ENCODE data around the gene ERF.

Gene ERF

GRCh38 chr19:42277821-42278451 lies 23.0 kb upstream of the ERF start:
- H3K4ac ChIP-seq (ENCODE audit: low read depth in 1 of 2, low read length in 2 of 2): peak overlapping the region in 1 of 2 experiments; percentile 21
- H2AK5ac ChIP-seq (ENCODE audit: low read length, severe bottlenecking): peak overlapping the region; percentile 89
- H2BK12ac ChIP-seq (ENCODE audit: low read length in 2 of 2): peak overlapping the region in 1 of 2 experiments; percentile 72
- no peak overlapping the region for H2AFZ ChIP-seq (ENCODE audit: low read depth, low read length)
- peak overlapping the region in 1 of 2 experiments; percentile 35 for H3K14ac ChIP-seq (ENCODE audit: low read length in 2 of 2)
- peak overlapping the region in 1 of 2 experiments; percentile 23 for H3K4me3 ChIP-seq (ENCODE audit: insufficient read depth in 1 of 2, low read depth in 1 of 2, low read length in 2 of 2)
- H2BK15ac ChIP-seq (ENCODE audit: low read depth, poor library complexity, severe bottlenecking): peak overlapping the region; percentile 56
- peak overlapping the region; percentile 27 for H4K91ac ChIP-seq (ENCODE audit: low read length)
- peak; percentile 30 for DNase-seq
- 65% methylated on average over 10 of the region's 10 CpGs for WGBS
- H3K27ac ChIP-seq (ENCODE audit: low read length, poor library complexity, severe bottlenecking): peak overlapping the region; percentile 90
- H3K27me3 ChIP-seq (ENCODE audit: control insufficient read depth in 1 of 2, insufficient read depth in 1 of 2, low read length in 2 of 2): no peaks in the 10 kb centered on the region
- no peaks in the 10 kb centered on the region for H3K9me3 ChIP-seq (ENCODE audit: control insufficient read depth, low read length)
- H3K23ac ChIP-seq (ENCODE audit: low read length in 2 of 2): peak overlapping the region in 1 of 2 experiments; percentile 16
- peak overlapping the region; percentile 79 for H3K9ac ChIP-seq (ENCODE audit: low read length)
- H2BK5ac ChIP-seq (ENCODE audit: low read depth, low read length, poor library complexity, severe bottlenecking): peak overlapping the region; percentile 67
- H4K8ac ChIP-seq (ENCODE audit: low read length): peak overlapping the region; percentile 38
- peak overlapping the region; percentile 29 for H3K4me2 ChIP-seq (ENCODE audit: low read length, poor library complexity, severe bottlenecking)
- H2BK120ac ChIP-seq (ENCODE audit: low read depth, low read length): no peak overlapping the region
- H3K18ac ChIP-seq (ENCODE audit: low read depth in 1 of 2, low read length in 2 of 2): peak overlapping the region in 1 of 2 experiments; percentile 49
- H3K36me3 ChIP-seq (ENCODE audit: control insufficient read depth in 1 of 2, insufficient read depth in 2 of 2, low read depth in 1 of 2, low read length in 2 of 2): peaks cover 45 to 46% of the 10 kb centered on the region in 2 experiments
- peaks cover 2% of the 10 kb centered on the region for H3K79me1 ChIP-seq (replicated peaks; ENCODE audit: low read length, poor library complexity, severe bottlenecking)
- peaks cover 74% of the 10 kb centered on the region for H3K4me1 ChIP-seq (ENCODE audit: control insufficient read depth, insufficient read depth, low read depth, low read length)

- Histone ChIP-seq H3K4me1 (ENCODE audit: control insufficient read depth, insufficient read depth, low read depth, low read length) (peaks cover 71% of the 10 kb centered on the region), H4K8ac (ENCODE audit: low read length) (no peak overlapping the region), H3K36me3 (ENCODE audit: control insufficient read depth in 1 of 2, insufficient read depth in 2 of 2, low read depth in 1 of 2, low read length in 2 of 2) (peaks cover 55 to 56% of the 10 kb centered on the region in 2 experiments), H3K18ac (ENCODE audit: low read depth in 1 of 2, low read length in 2 of 2) (no peak overlapping the region), H2BK120ac (ENCODE audit: low read depth, low read length) (no peak overlapping the region), H3K27ac (ENCODE audit: low read length, poor library complexity, severe bottlenecking) (peak overlapping the region; percentile 34), H3K23ac (ENCODE audit: low read length in 2 of 2) (no peak overlapping the region), H2BK12ac (ENCODE audit: low read length in 2 of 2) (no peak overlapping the region), H3K4me2 (ENCODE audit: low read length, poor library complexity, severe bottlenecking) (no peak overlapping the region), H3K14ac (ENCODE audit: low read length in 2 of 2) (no peak overlapping the region), H3K4me3 (ENCODE audit: insufficient read depth in 1 of 2, low read depth in 1 of 2, low read length in 2 of 2) (no peak overlapping the region), H3K27me3 (ENCODE audit: control insufficient read depth in 1 of 2, insufficient read depth in 1 of 2, low read length in 2 of 2) (no peaks in the 10 kb centered on the region), H4K91ac (ENCODE audit: low read length) (peak overlapping the region; percentile 4), H2AFZ (ENCODE audit: low read depth, low read length) (no peak overlapping the region), H3K79me1 (replicated peaks; ENCODE audit: low read length, poor library complexity, severe bottlenecking) (peaks cover 2% of the 10 kb centered on the region), H2BK5ac (ENCODE audit: low read depth, low read length, poor library complexity, severe bottlenecking) (no peak overlapping the region), H2AK5ac (ENCODE audit: low read length, severe bottlenecking) (no peak overlapping the region), H3K9me3 (ENCODE audit: control insufficient read depth, low read length) (no peaks in the 10 kb centered on the region), H2BK15ac (ENCODE audit: low read depth, poor library complexity, severe bottlenecking) (no peak overlapping the region), H3K9ac (ENCODE audit: low read length) (peak overlapping the region; percentile 42), H3K4ac (ENCODE audit: low read depth in 1 of 2, low read length in 2 of 2) (no peak overlapping the region)
- 92% methylated on average over 4 of the region's 4 CpGs for WGBS
- DNase-seq: no peak
These were observed 21.9 kb upstream of the ERF start for GRCh38 chr19:42276821-42277220.

- no peaks in the 10 kb centered on the region for H3K9me3 ChIP-seq (ENCODE audit: control insufficient read depth, low read length)
- no peak overlapping the region for H3K4me3 ChIP-seq (ENCODE audit: insufficient read depth in 1 of 2, low read depth in 1 of 2, low read length in 2 of 2)
- H4K8ac ChIP-seq (ENCODE audit: low read length): no peak overlapping the region
- peak overlapping the region; percentile 42 for H3K9ac ChIP-seq (ENCODE audit: low read length)
- DNase-seq: no peak
- no peak overlapping the region for H3K14ac ChIP-seq (ENCODE audit: low read length in 2 of 2)
- H3K23ac ChIP-seq (ENCODE audit: low read length in 2 of 2): no peak overlapping the region
- H2BK120ac ChIP-seq (ENCODE audit: low read depth, low read length): no peak overlapping the region
- no peak overlapping the region for H2AFZ ChIP-seq (ENCODE audit: low read depth, low read length)
- H2AK5ac ChIP-seq (ENCODE audit: low read length, severe bottlenecking): no peak overlapping the region
- H3K4me1 ChIP-seq (ENCODE audit: control insufficient read depth, insufficient read depth, low read depth, low read length): peaks cover 71% of the 10 kb centered on the region
- H3K18ac ChIP-seq (ENCODE audit: low read depth in 1 of 2, low read length in 2 of 2): no peak overlapping the region
- no peak overlapping the region for H3K27ac ChIP-seq (ENCODE audit: low read length, poor library complexity, severe bottlenecking)
- no peaks in the 10 kb centered on the region for H3K27me3 ChIP-seq (ENCODE audit: control insufficient read depth in 1 of 2, insufficient read depth in 1 of 2, low read length in 2 of 2)
- H2BK5ac ChIP-seq (ENCODE audit: low read depth, low read length, poor library complexity, severe bottlenecking): no peak overlapping the region
- H3K36me3 ChIP-seq (ENCODE audit: control insufficient read depth in 1 of 2, insufficient read depth in 2 of 2, low read depth in 1 of 2, low read length in 2 of 2): peaks cover 55 to 61% of the 10 kb centered on the region in 2 experiments
- no peak overlapping the region for H3K4ac ChIP-seq (ENCODE audit: low read depth in 1 of 2, low read length in 2 of 2)
- no peak overlapping the region for H4K91ac ChIP-seq (ENCODE audit: low read length)
- no peak overlapping the region for H2BK15ac ChIP-seq (ENCODE audit: low read depth, poor library complexity, severe bottlenecking)
- H3K4me2 ChIP-seq (ENCODE audit: low read length, poor library complexity, severe bottlenecking): no peak overlapping the region
- peaks cover 2% of the 10 kb centered on the region for H3K79me1 ChIP-seq (replicated peaks; ENCODE audit: low read length, poor library complexity, severe bottlenecking)
- no peak overlapping the region for H2BK12ac ChIP-seq (ENCODE audit: low read length in 2 of 2)
- 100% methylated on average over 3 of the region's 3 CpGs for WGBS
These were observed 21.4 kb upstream of the ERF start for GRCh38 chr19:42276284-42276683.

GRCh38 chr19:42275517-42275916 lies 20.6 kb upstream of the ERF start:
- Histone ChIP-seq H2AK5ac (ENCODE audit: low read length, severe bottlenecking) (peak overlapping the region; percentile 30), H3K9me3 (ENCODE audit: control insufficient read depth, low read length) (no peaks in the 10 kb centered on the region), H3K18ac (ENCODE audit: low read depth in 1 of 2, low read length in 2 of 2) (no peak overlapping the region), H3K27me3 (ENCODE audit: control insufficient read depth in 1 of 2, insufficient read depth in 1 of 2, low read length in 2 of 2) (no peaks in the 10 kb centered on the region), H3K4me1 (ENCODE audit: control insufficient read depth, insufficient read depth, low read depth, low read length) (peaks cover 75% of the 10 kb centered on the region), H2BK5ac (ENCODE audit: low read depth, low read length, poor library complexity, severe bottlenecking) (no peak overlapping the region), H4K91ac (ENCODE audit: low read length) (no peak overlapping the region), H3K14ac (ENCODE audit: low read length in 2 of 2) (no peak overlapping the region), H2AFZ (ENCODE audit: low read depth, low read length) (no peak overlapping the region), H3K9ac (ENCODE audit: low read length) (peak overlapping the region; percentile 53), H4K8ac (ENCODE audit: low read length) (no peak overlapping the region), H3K36me3 (ENCODE audit: control insufficient read depth in 1 of 2, insufficient read depth in 2 of 2, low read depth in 1 of 2, low read length in 2 of 2) (peaks cover 55 to 61% of the 10 kb centered on the region in 2 experiments), H3K23ac (ENCODE audit: low read length in 2 of 2) (no peak overlapping the region), H2BK15ac (ENCODE audit: low read depth, poor library complexity, severe bottlenecking) (no peak overlapping the region), H2BK120ac (ENCODE audit: low read depth, low read length) (no peak overlapping the region), H2BK12ac (ENCODE audit: low read length in 2 of 2) (no peak overlapping the region), H3K27ac (ENCODE audit: low read length, poor library complexity, severe bottlenecking) (peak overlapping the region; percentile 11), H3K4ac (ENCODE audit: low read depth in 1 of 2, low read length in 2 of 2) (no peak overlapping the region), H3K4me3 (ENCODE audit: insufficient read depth in 1 of 2, low read depth in 1 of 2, low read length in 2 of 2) (peak overlapping the region in 1 of 2 experiments; percentile 27), H3K79me1 (replicated peaks; ENCODE audit: low read length, poor library complexity, severe bottlenecking) (peaks cover 2% of the 10 kb centered on the region), H3K4me2 (ENCODE audit: low read length, poor library complexity, severe bottlenecking) (no peak overlapping the region)
- 100% methylated on average over 1 of the region's 3 CpGs for WGBS
- no peak for DNase-seq

Measured in mesenchymal stem cell (in vitro differentiated cells and primary cell).